Psoas muscle (tissue), 8 donors: ENCODE results near the gene AFF3. TPM values are rescaled to one million over a fixed set of nuclear protein-coding genes. Genes with fewer than 3 reads are reported as not detected.

ENCODE experiments used
- ATAC-seq, 4 donors: fragments of 200-7000 bp; cut with Tn5 transposase; one replicate each; pipeline ENCODE4 v1.9.1; 2020; ENCODE audit warnings: moderate library complexity in 3 of 4, mild to moderate bottlenecking in 2 of 4
- DNase-seq, 2 donors: peaks; one replicate each; pipeline ENCODE4 v3.0.0-alpha.2; 2020
- H3K27ac ChIP-seq: fragments of 200-600 bp; one replicate; pipeline ENCODE4 v1.8.0; 2022
- H3K27me3 ChIP-seq, 3 donors: fragments of 200-600 bp in 1 of 3; one replicate each; pipeline versions ENCODE4 v1.6.1 to v1.8.0; 2013 to 2022; ENCODE audit warnings: low read length in 2 of 3, mild to moderate bottlenecking in 2 of 3, moderate library complexity in 1 of 3; ENCODE audit not compliant: insufficient read depth in 3 of 3
- H3K36me3 ChIP-seq, 2 donors: fragments of 200-600 bp in 1 of 2; one replicate each; pipeline versions ENCODE4 v1.6.1 to v1.8.0; 2013 to 2022; ENCODE audit warnings: low read depth in 1 of 2, mild to moderate bottlenecking in 1 of 2, moderate library complexity in 1 of 2; ENCODE audit not compliant: insufficient read depth in 1 of 2
- H3K4me1 ChIP-seq: fragments of 200-600 bp; one replicate; pipeline ENCODE4 v1.8.0; 2022
- H3K4me3 ChIP-seq: fragments of 200-600 bp; one replicate; pipeline ENCODE4 v1.8.0; 2022; ENCODE audit warnings: mild to moderate bottlenecking
- H3K9me3 ChIP-seq: fragments of 200-600 bp; one replicate; pipeline ENCODE4 v1.8.0; 2022
- CTCF ChIP-seq: fragments of 200-600 bp; IDR thresholded peaks from one replicate; pipeline ENCODE4 v1.8.0; 2022; ENCODE audit warnings: antibody characterized with exemption
- WGBS, 3 donors: extraction: QIAGEN DNeasy Blood & Tissue Kit; methylation state at CpG; one replicate each; pipeline versions ENCODE4 v1.1.6 to v1.1.7; 2013; 5-methylcytosine and 5-hydroxymethylcytosine counted together
- intact Hi-C, 2 donors: fragments of 100-400 bp; cut with DNase I; formaldehyde crosslinking; loops; one replicate each; pipeline versions ENCODE4 v1.11.0 to v1.14.2; 2022
- polyA plus RNA-seq, 3 donors: library from polyadenylated mRNA; stranded (reverse); fragments of 200-250 nt; gene quantifications; one replicate each; pipeline ENCODE4 v1.2.3, GENCODE V29; 2013
- total RNA-seq, 4 donors: library from RNA; stranded (reverse); fragmentation: NEBNext Ultra II Directional in 2 of 4; extraction: Animal tissue kit (Norgen Biotek cat#: 25700) in 2 of 4; gene quantifications; one replicate each; pipeline versions ENCODE4 v1.2.1 to v1.2.4, GENCODE V29; 2021 to 2023
- donor health status: healthy with polysubstance abuse.
- donor health status: DM: no; HTN: no; CAD: no; lungs with moderate emphysema.
- donor health status: Bipolar disorder and iron deficiency.
- donor health status: healthy.
- donor health status: DM: yes; HTN: yes; CAD: no.
- donor health status: DM: no; HTN: no; CAD: no.
- donor health status: DM: no; HTN: no; CAD: no.
- donor health status: DM: yes; HTN: yes; CAD: no.

Gene AFF3
- total and polyA plus RNA-seq, 7 donors, result 0.08 to 2.9 (median 0.44) TPM

- Histone ChIP-seq H3K27me3 (peaks cover 0 to 3% (median 0%) of the 10 kb centered on the region in 3 donors), H3K9me3 (no peaks in the 10 kb centered on the region), H3K4me1 (no peaks in the 10 kb centered on the region), H3K36me3 (no peaks in the 10 kb centered on the region), H3K4me3 (no peak overlapping the region), H3K27ac (no peak overlapping the region)
- intact Hi-C loops, result no loop called here
- ATAC-seq (no peak), DNase-seq (no peak)
- TF ChIP-seq CTCF, result no peak
- WGBS, 3 donors, result 90 to 93% (median 92%) methylated on average over 5 of the region's 5 CpGs
Measured at GRCh38 chr2:100135415-100135814, 7.0 kb downstream of the AFF3 start.

GRCh38 chr2:100130595-100131391 lies 11.6 kb downstream of the AFF3 start:
- ATAC-seq, result no peak
- intact Hi-C loops, result no loop called here
- no peaks in the 10 kb centered on the region for H3K9me3 ChIP-seq
- no peaks in the 10 kb centered on the region for H3K4me1 ChIP-seq
- no peaks in the 10 kb centered on the region for H3K27me3 ChIP-seq
- no peaks in the 10 kb centered on the region for H3K36me3 ChIP-seq
- H3K4me3 ChIP-seq, result no peak overlapping the region
- DNase-seq, result no peak
- TF ChIP-seq CTCF, result no peak
- WGBS, 3 donors, result 79 to 82% (median 81%) methylated on average over 5 of the region's 5 CpGs
- no peak overlapping the region for H3K27ac ChIP-seq

- intact Hi-C loops, result no loop called here
- TF ChIP-seq CTCF, result no peak
Measured at GRCh38 chr2:100126897-100127401, 15.4 kb downstream of the AFF3 start.

GRCh38 chr2:100126201-100126600 lies 16.2 kb downstream of the AFF3 start:
- no peak for ATAC-seq
- WGBS, 3 donors, result 33 to 38% (median 37%) methylated on average over 8 of the region's 8 CpGs
- DNase-seq, result no peak

More at GRCh38 chr2:100126897-100127401, 15.4 kb downstream of the AFF3 start:
- no peak for DNase-seq
- Histone ChIP-seq H3K27me3 (no peaks in the 10 kb centered on the region), H3K36me3 (no peaks in the 10 kb centered on the region), H3K4me3 (no peak overlapping the region), H3K4me1 (no peaks in the 10 kb centered on the region), H3K27ac (no peak overlapping the region), H3K9me3 (no peaks in the 10 kb centered on the region)
- no peak for ATAC-seq
- 85 to 94% (median 93%) methylated on average over 4 of the region's 4 CpGs for WGBS, 3 donors

More at GRCh38 chr2:100126201-100126600, 16.2 kb downstream of the AFF3 start:
- no peak overlapping the region for H3K27ac ChIP-seq
- no peaks in the 10 kb centered on the region for H3K4me1 ChIP-seq
- TF ChIP-seq CTCF, result no peak
- H3K9me3 ChIP-seq, result no peaks in the 10 kb centered on the region
- H3K36me3 ChIP-seq, result no peaks in the 10 kb centered on the region
- no peaks in the 10 kb centered on the region for H3K27me3 ChIP-seq
- intact Hi-C loops, result no loop called here
- H3K4me3 ChIP-seq, result no peak overlapping the region
